ENCODE measurements around the gene FARP1. TPM values are rescaled to one million over a fixed set of nuclear protein-coding genes. Genes with fewer than 3 reads are reported as not detected.

The FARP1 gene
- total and polyA plus RNA-seq, 2 of the 8 experiments (the other 6 are each of a cell fraction or from before 2014, with no cell fraction given), result 24.7 to 104 TPM

DNA sequence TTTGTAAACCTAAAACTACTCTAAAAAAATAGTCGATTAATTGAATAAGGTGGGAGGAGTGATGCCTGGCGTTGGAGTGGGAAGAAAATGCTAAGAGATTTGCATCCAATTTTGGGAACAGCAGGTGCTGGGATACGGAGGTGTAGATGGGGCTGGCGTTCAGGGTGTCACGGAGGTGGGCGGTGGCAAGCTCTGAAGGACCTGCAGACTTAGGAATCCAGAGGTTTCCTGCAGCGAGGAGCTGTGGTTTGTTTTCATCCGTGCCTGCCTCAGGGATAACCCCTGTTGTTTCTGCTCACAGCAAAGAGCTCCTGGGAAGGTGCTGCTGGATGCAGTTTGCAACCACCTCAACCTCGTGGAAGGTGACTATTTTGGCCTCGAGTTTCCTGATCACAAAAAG lies 200.6 kb downstream of the FARP1 start:
- no peak overlapping the region for H3K18ac ChIP-seq (ENCODE audit: extremely low read depth, low read length)
- peaks cover 0 to 2% of the 10 kb centered on the region in 2 experiments for H4K20me1 ChIP-seq (replicated peaks in 1 of 2; ENCODE audit: control insufficient read depth in 1 of 2, insufficient read depth in 2 of 2, low read length in 2 of 2)
- no peak overlapping the region for H2BK120ac ChIP-seq (replicated peaks; ENCODE audit: low read depth, low read length)
- FAIRE-seq (no peak), DNase-seq (ENCODE audit: low read depth in 1 of 2, low spot score in 2 of 2) (no peak)
- H2BK5ac ChIP-seq (ENCODE audit: low read depth, low read length), result no peak overlapping the region
- H3K23ac ChIP-seq (ENCODE audit: insufficient read length), result no peak overlapping the region
- H3K56ac ChIP-seq (replicated peaks; ENCODE audit: insufficient read length, low read depth, low read length), result no peak overlapping the region
- H4K91ac ChIP-seq (replicated peaks; ENCODE audit: insufficient read length, low read length), result no peak overlapping the region
- no peak overlapping the region for H3K4ac ChIP-seq (replicated peaks; ENCODE audit: insufficient read length, low read depth, low read length)
- ChIA-PET POLR2A (ENCODE audit: partially characterized antibody) (interaction anchor here (1.0 to 2.5 kb wide), 2 partner anchors 10 to 16 kb away, joined by 3 to 8 read pairs; no protein-coding TSS in a partner anchor), CTCF (ENCODE audit: partially characterized antibody) (interaction anchor here (0.9 to 2.0 kb wide), 5 partner anchors 9 to 310 kb away, joined by 4 to 8 read pairs (median 5); no protein-coding TSS in a partner anchor)
- peaks cover 0 to 4% of the 10 kb centered on the region in 2 experiments; a peak in 1 of 4 replicates for H3K79me2 ChIP-seq (ENCODE audit: control insufficient read depth in 1 of 2, insufficient read depth in 2 of 2, low read length in 2 of 2)
- peaks cover 0 to 3% (median under 1%) of the 10 kb centered on the region in 4 experiments; a peak in 4 of 7 replicates for H3K4me1 ChIP-seq (replicated peaks in 1 of 4; ENCODE audit: control insufficient read depth in 3 of 4, insufficient read depth in 4 of 4, low read length in 3 of 4)
- no peak overlapping the region for H3K4me3 ChIP-seq (ENCODE audit: extremely low read depth in 1 of 4, insufficient read depth in 2 of 4, low read depth in 3 of 4, low read length in 4 of 4)
- H3K36me3 ChIP-seq (ENCODE audit: control insufficient read depth in 2 of 4, insufficient read depth in 4 of 4, low read length in 3 of 4), result no peaks in the 10 kb centered on the region
- H4K8ac ChIP-seq (ENCODE audit: extremely low read depth, insufficient read depth, low read length), result no peak overlapping the region
- no peaks in the 10 kb centered on the region for H3K23me2 ChIP-seq (ENCODE audit: low read depth, low read length)
- H2AFZ ChIP-seq (ENCODE audit: low read length), result no peak overlapping the region
- no peak overlapping the region for H3K9ac ChIP-seq (replicated peaks in 1 of 4; ENCODE audit: extremely low read depth in 1 of 4, low read depth in 3 of 4, low read length in 3 of 4)
- H2BK12ac ChIP-seq (ENCODE audit: low read depth, low read length), result no peak overlapping the region
- H3K4me2 ChIP-seq (ENCODE audit: insufficient read depth in 1 of 2, low read depth in 2 of 2, low read length in 2 of 2), result no peak overlapping the region
- H3K79me1 ChIP-seq (ENCODE audit: low read depth, low read length), result no peaks in the 10 kb centered on the region; the same call in 1 of the 2 replicates
- H3K27me3 ChIP-seq (replicated peaks in 1 of 4; ENCODE audit: control insufficient read depth in 3 of 4, extremely low read depth in 1 of 4, insufficient read depth in 3 of 4, low read length in 3 of 4), result no peaks in the 10 kb centered on the region
- no peaks in the 10 kb centered on the region for H3K9me3 ChIP-seq (ENCODE audit: insufficient read depth in 2 of 2, low read depth in 1 of 2, low read length in 1 of 2)
- no peak overlapping the region for H3K14ac ChIP-seq (ENCODE audit: insufficient read length)
- TF ChIP-seq EP300 (IDR thresholded peaks at IDR 0.05; ENCODE audit: borderline replicate concordance in 1 of 2, low read depth in 2 of 2, low read length in 2 of 2) (no peak), RNF2 (IDR thresholded peaks at IDR 0.05; ENCODE audit: borderline replicate concordance, low read depth, low read length, missing control alignments, poor library complexity, severe bottlenecking) (no peak), POLR2AphosphoS5 (IDR thresholded peaks at IDR 0.05; ENCODE audit: low read depth, low read length) (no peak), KDM1A (IDR thresholded peaks at IDR 0.05; ENCODE audit: borderline replicate concordance, low read length) (no peak), SUZ12 (IDR thresholded peaks at IDR 0.05; ENCODE audit: low read length) (no peak), SRF (IDR thresholded peaks at IDR 0.05; ENCODE audit: low read depth, low read length) (no peak)
- H4K5ac ChIP-seq (ENCODE audit: insufficient read length, low read depth, low read length), result no peak overlapping the region
- H2BK15ac ChIP-seq (ENCODE audit: low read length), result no peak overlapping the region
- no peak overlapping the region for H3K27ac ChIP-seq (ENCODE audit: low read depth, low read length)
- WGBS, 2 experiments (ENCODE audit: extremely low coverage in 1 of 2, insufficient coverage in 1 of 2, insufficient read length in 1 of 2, insufficient replicate concordance in 2 of 2, low coverage in 1 of 2, low lambda C conversion rate in 2 of 2, missing lambda C conversion rate in 1 of 2), result 84% methylated on average over 10 of the region's 10 CpGs; no CpG with 5 or more reads in 1 of the 2 experiments
- no peak overlapping the region for H2BK20ac ChIP-seq (ENCODE audit: low read length)
- H2AK5ac ChIP-seq (ENCODE audit: low read depth, low read length), result no peak overlapping the region

All from H1 (cell line).